ENCODE data around the gene BRWD1.

GRCh38 chr21:39296891-39297290 lies 16.5 kb downstream of the BRWD1 start:
- TF ChIP-seq CTCF (IDR thresholded peaks at IDR 0.05) (no peak), POLR2A (IDR thresholded peaks at IDR 0.05) (no peak)
